ENCODE results near the gene DQX1.

GRCh38 chr2:74527741-74528140, 1.7 kb upstream of the DQX1 start:
- TF ChIP-seq CTCF (conservative IDR thresholded peaks at IDR 0.05; ENCODE audit: low read depth, low read length) = no peak
- TF ChIP-seq POLR2A (IDR thresholded peaks at IDR 0.05; ENCODE audit: low read depth, low read length) = no peak
- no peak for TF ChIP-seq MAZ (IDR thresholded peaks at IDR 0.05; ENCODE audit: borderline replicate concordance, low read depth, low read length)
- no peak for TF ChIP-seq SMC3 (IDR thresholded peaks at IDR 0.05; ENCODE audit: low read depth, low read length)
- no peak for TF ChIP-seq RFX5 (IDR thresholded peaks at IDR 0.05; ENCODE audit: low read depth, low read length)
- TF ChIP-seq CEBPB (IDR thresholded peaks at IDR 0.05; ENCODE audit: low read depth, low read length) = no peak
- TF ChIP-seq MAFK (IDR thresholded peaks at IDR 0.05; ENCODE audit: low read depth, low read length) = no peak

All from IMR-90 (cell line).